Panc1 (cell line): Measurements from ENCODE around the gene KCNC4. TPM values are rescaled to one million over a fixed set of nuclear protein-coding genes. Genes with fewer than 3 reads are reported as not detected.

ENCODE experiments used
- ATAC-seq: fragments of 200-7000 bp; cut with Tn5 transposase; 2 replicates; pipeline ENCODE4 v1.9.1; 2020; ENCODE audit warnings: mild to moderate bottlenecking, moderate library complexity
- BruUV-seq: library from RNA; stranded (reverse); fragments of 400-500 nt; replicated peaks from 2 replicates; lab custom pipeline; 2021; lab: Mats Ljungman, UMichigan
- CTCF ChIA-PET: fragments of 300-600 bp; sonication (Branson Sonifier 250); formaldehyde crosslinking; loops from one replicate; lab custom pipeline; 2022; ENCODE audit warnings: antibody characterized with exemption; lab: Charles Lee
- POLR2A ChIA-PET: fragments of 300-600 bp; sonication (Branson Sonifier 250); formaldehyde crosslinking; loops from one replicate; lab custom pipeline; 2022; ENCODE audit warnings: antibody characterized with exemption; lab: Charles Lee
- DNase-seq: peaks from one replicate; pipeline ENCODE4 v3.0.0-alpha.2; 2010; ENCODE audit warnings: low read depth, low spot score
- H3K27ac ChIP-seq: 2 replicates; pipeline ENCODE4 v1.5.1; 2011; ENCODE audit warnings: mild to moderate bottlenecking, low read length, inconsistent platforms
- H3K27me3 ChIP-seq: fragments of 200-500 bp; sonication (Bioruptor generic); 2 replicates; pipeline ENCODE4 v1.6.0; 2014; ENCODE audit warnings: low read length, inconsistent platforms; ENCODE audit not compliant: control insufficient read depth, insufficient read depth
- H3K36me3 ChIP-seq: fragments of 200-500 bp; sonication (Bioruptor generic); 2 replicates; pipeline ENCODE4 v1.5.1; 2014; ENCODE audit warnings: inconsistent platforms, mild to moderate bottlenecking, low read length, moderate library complexity; ENCODE audit not compliant: control insufficient read depth, insufficient read depth
- H3K4me1 ChIP-seq: 2 replicates; pipeline ENCODE4 v1.5.1; 2011; ENCODE audit warnings: inconsistent platforms, mild to moderate bottlenecking, low read length, moderate library complexity; ENCODE audit not compliant: control insufficient read depth, insufficient read depth
- H3K4me3 ChIP-seq, 2 experiments: 2 replicates each; pipeline ENCODE4 v1.5.1; 2011 to 2012; ENCODE audit warnings: low read depth in 2 of 2, low read length in 2 of 2, mild to moderate bottlenecking in 2 of 2, inconsistent platforms in 1 of 2, moderate library complexity in 1 of 2
- H3K9me3 ChIP-seq: fragments of 200-500 bp; sonication (Bioruptor generic); 2 replicates; pipeline ENCODE4 v1.5.1; 2014; ENCODE audit warnings: low read depth, mild to moderate bottlenecking, inconsistent platforms, low read length, moderate library complexity; ENCODE audit not compliant: control insufficient read depth, insufficient read depth
- CTCF ChIP-seq: fragments of 450-650 bp; IDR thresholded peaks from 2 replicates; pipeline ENCODE4 v1.5.1; 2017; ENCODE audit warnings: mild to moderate bottlenecking
- POLR2AphosphoS5 ChIP-seq: IDR thresholded peaks from 2 replicates; pipeline ENCODE4 v1.6.1; 2012; ENCODE audit warnings: mild to moderate bottlenecking, low read depth, low read length, moderate library complexity
- REST ChIP-seq, 2 experiments: IDR thresholded peaks; 2 replicates each; pipeline ENCODE4 v1.6.1; 2011 to 2012; ENCODE audit warnings: low read depth in 2 of 2, control low read depth in 1 of 2, low read length in 1 of 2, mild to moderate bottlenecking in 1 of 2, moderate library complexity in 1 of 2; ENCODE audit not compliant: insufficient read depth in 1 of 2
- SIN3A ChIP-seq: IDR thresholded peaks from 2 replicates; pipeline ENCODE4 v1.6.1; 2012; ENCODE audit warnings: low read depth, mild to moderate bottlenecking, low read length, moderate library complexity, borderline replicate concordance; ENCODE audit not compliant: insufficient read depth
- TCF7L2 ChIP-seq: IDR thresholded peaks from 2 replicates; pipeline ENCODE4 v1.6.1; 2011; ENCODE audit warnings: mild to moderate bottlenecking, low read depth, low read length, inconsistent platforms
- in situ Hi-C: cut with HindIII; loops from 2 replicates; pipeline ENCODE4 v1.10.0; 2016; ENCODE audit warnings: low sequenced_read_pairs, low pct_unique_long_range_greater_than_20kb
- intact Hi-C: fragments of 100-400 bp; cut with micrococcal nuclease; formaldehyde crosslinking; loops from one replicate; pipeline ENCODE4 v1.10.0; 2022; ENCODE audit not compliant: unreplicated experiment
- total RNA-seq: library from RNA; stranded (reverse); gene quantifications from one replicate; pipeline ENCODE4 v1.2.1, GENCODE V29; 2021; ENCODE audit not compliant: unreplicated experiment

The KCNC4 gene
- total RNA-seq, 1 experiment from 2014 or later, result 15.4 TPM

GRCh38 chr1:110229348-110230001 lies 19.4 kb downstream of the KCNC4 start:
- no peaks in the 10 kb centered on the region for H3K27me3 ChIP-seq
- CTCF ChIA-PET, result interaction anchor here (0.5 kb wide), 1 partner anchor 30 kb away, joined by 4 read pairs; no protein-coding TSS in a partner anchor
- intact Hi-C loops, result no loop called here
- DNase-seq, result no peak
- H3K36me3 ChIP-seq, result no peaks in the 10 kb centered on the region
- no peaks in the 10 kb centered on the region for H3K9me3 ChIP-seq
- H3K27ac ChIP-seq, result no peak overlapping the region
- POLR2A ChIA-PET, result no interaction called here
- no peak overlapping the region for H3K4me3 ChIP-seq
- BruUV-seq, result no TSS peak
- in situ Hi-C loops, result no loop called here
- peaks cover 6% of the 10 kb centered on the region for H3K4me1 ChIP-seq
- no peak for ATAC-seq
- no peak for TF ChIP-seq SIN3A
- no peak for TF ChIP-seq TCF7L2
- TF ChIP-seq REST (IDR thresholded peaks at IDR 0.05; ENCODE audit: insufficient read depth in 1 of 2, low read depth in 2 of 2, low read length in 1 of 2), result no peak
- TF ChIP-seq POLR2AphosphoS5, result no peak

- in situ Hi-C loops, result no loop called here
- ATAC-seq (no peak), DNase-seq (no peak)
- H3K4me1 ChIP-seq, result 0 out of 2 replicates have a peak, but pooled peaks cover 4% of the 10 kb centered on the region
- intact Hi-C loops, result no loop called here
- ChIA-PET CTCF (no interaction called here), POLR2A (no interaction called here)
- H3K36me3 ChIP-seq, result no peaks in the 10 kb centered on the region
- H3K4me3 ChIP-seq, result no peak overlapping the region
- no peak overlapping the region for H3K27ac ChIP-seq
- TF ChIP-seq REST (IDR thresholded peaks at IDR 0.05; ENCODE audit: insufficient read depth in 1 of 2, low read depth in 2 of 2, low read length in 1 of 2) (no peak), CTCF (no peak), POLR2AphosphoS5 (no peak), TCF7L2 (no peak), SIN3A (no peak)
- no TSS peak for BruUV-seq
- H3K27me3 ChIP-seq, result no peaks in the 10 kb centered on the region
- no peaks in the 10 kb centered on the region for H3K9me3 ChIP-seq
Measured at GRCh38 chr1:110230381-110231199, 20.5 kb downstream of the KCNC4 start.
